Calu3 (cell line): Measurements from ENCODE around the gene SDCBP2. TPM values are rescaled to one million over a fixed set of nuclear protein-coding genes. Genes with fewer than 3 reads are reported as not detected.

Experiments used
- BruUV-seq: library from RNA; stranded (reverse); fragments of 400-500 nt; replicated peaks from 2 replicates; lab custom pipeline; 2021; lab: Mats Ljungman, UMichigan
- CTCF ChIA-PET: fragments of 300-600 bp; sonication (Branson Sonifier 250); formaldehyde crosslinking; loops from one replicate; lab custom pipeline; 2022; ENCODE audit warnings: antibody characterized with exemption; lab: Charles Lee
- DNase-seq: peaks from one replicate; pipeline ENCODE4 v3.0.0; 2022
- H3K27ac Mint-ChIP-seq: one replicate; pipeline ENCODE4 v1.8.0; 2022; ENCODE audit warnings: mixed read lengths; ENCODE audit not compliant: unreplicated experiment
- H3K27me3 Mint-ChIP-seq: one replicate; pipeline ENCODE4 v1.8.0; 2022; ENCODE audit warnings: mixed read lengths; ENCODE audit not compliant: unreplicated experiment
- H3K36me3 Mint-ChIP-seq: one replicate; pipeline ENCODE4 v1.8.0; 2022; ENCODE audit warnings: mild to moderate bottlenecking, moderate library complexity, mixed read lengths; ENCODE audit not compliant: insufficient read depth, unreplicated experiment
- H3K4me1 Mint-ChIP-seq: one replicate; pipeline ENCODE4 v1.8.0; 2022; ENCODE audit warnings: mild to moderate bottlenecking, low read depth, mixed read lengths; ENCODE audit not compliant: unreplicated experiment
- H3K4me3 Mint-ChIP-seq: one replicate; pipeline ENCODE4 v1.8.0; 2022; ENCODE audit warnings: mild to moderate bottlenecking, low read depth, moderate library complexity, mixed read lengths; ENCODE audit not compliant: unreplicated experiment
- H3K9me3 Mint-ChIP-seq: one replicate; pipeline ENCODE4 v1.8.0; 2022; ENCODE audit warnings: low read depth, mixed read lengths; ENCODE audit not compliant: unreplicated experiment
- CTCF ChIP-seq: fragments of 200-600 bp; IDR thresholded peaks from one replicate; pipeline ENCODE4 v1.8.0; 2022; ENCODE audit warnings: antibody characterized with exemption; ENCODE audit not compliant: unreplicated experiment
- intact Hi-C: fragments of 100-400 bp; cut with micrococcal nuclease; formaldehyde crosslinking; loops from one replicate; pipeline ENCODE4 v1.10.0; 2022; ENCODE audit not compliant: unreplicated experiment
- total RNA-seq: library from RNA; stranded (reverse); gene quantifications from 2 replicates; pipeline ENCODE4 v1.2.3, GENCODE V29; 2022

The SDCBP2 gene
- total RNA-seq, 1 experiment from 2014 or later = 8.2 TPM

GRCh38 chr20:1274485-1275311 is 54.2 kb downstream of the SDCBP2 start:
- H3K36me3 Mint-ChIP-seq = no peaks in the 10 kb centered on the region
- TF ChIP-seq CTCF = no peak
- no peak overlapping the region for H3K27ac Mint-ChIP-seq
- no peaks in the 10 kb centered on the region for H3K4me1 Mint-ChIP-seq
- BruUV-seq = no TSS peak
- CTCF ChIA-PET = no interaction called here
- H3K27me3 Mint-ChIP-seq = no peaks in the 10 kb centered on the region
- no peaks in the 10 kb centered on the region for H3K9me3 Mint-ChIP-seq
- intact Hi-C loops = no loop called here
- no peak overlapping the region for H3K4me3 Mint-ChIP-seq
- no peak for DNase-seq

- Mint-ChIP-seq H3K27ac (no peak overlapping the region), H3K36me3 (no peaks in the 10 kb centered on the region), H3K27me3 (no peaks in the 10 kb centered on the region), H3K9me3 (no peaks in the 10 kb centered on the region), H3K4me1 (no peaks in the 10 kb centered on the region), H3K4me3 (no peak overlapping the region)
- no peak for DNase-seq
- CTCF ChIA-PET = no interaction called here
- intact Hi-C loops = no loop called here
- no TSS peak for BruUV-seq
- TF ChIP-seq CTCF = no peak
Observed at GRCh38 chr20:1273366-1273765, 55.6 kb downstream of the SDCBP2 start.

GRCh38 chr20:1272368-1273100 is 56.4 kb downstream of the SDCBP2 start:
- intact Hi-C loops = no loop called here
- no peaks in the 10 kb centered on the region for H3K4me1 Mint-ChIP-seq
- TF ChIP-seq CTCF = no peak
- no peaks in the 10 kb centered on the region for H3K27me3 Mint-ChIP-seq
- no TSS peak for BruUV-seq
- H3K27ac Mint-ChIP-seq = no peak overlapping the region
- H3K9me3 Mint-ChIP-seq = no peaks in the 10 kb centered on the region
- CTCF ChIA-PET = no interaction called here
- H3K36me3 Mint-ChIP-seq = no peaks in the 10 kb centered on the region
- no peak for DNase-seq
- H3K4me3 Mint-ChIP-seq = no peak overlapping the region

- Mint-ChIP-seq H3K27me3 (no peaks in the 10 kb centered on the region), H3K27ac (no peak overlapping the region), H3K4me1 (peaks cover 12% of the 10 kb centered on the region), H3K36me3 (peaks cover 14% of the 10 kb centered on the region), H3K9me3 (no peaks in the 10 kb centered on the region), H3K4me3 (no peak overlapping the region)
- no TSS peak for BruUV-seq
- no peak for DNase-seq
- no peak for TF ChIP-seq CTCF
- CTCF ChIA-PET = no interaction called here
- intact Hi-C loops = no loop called here
Observed at GRCh38 chr20:1269850-1270249, 59.1 kb downstream of the SDCBP2 start.
